Stimulated activated CD8-positive, alpha-beta memory T cell treated with anti-CD3 and anti-CD28 coated beads, Interleukin-12 subunit alpha, Interleukin-12 subunit beta, amount 100 ng/mL, for 24 hours (primary cell): Measurements from ENCODE around the gene GLYATL1B.
A peak's percentile ranks its signal among the peaks of the same experiment; 100 is the strongest.
"Not testable (repeated sequence)": the region's sequence is repeated elsewhere in the genome, so short reads cannot be mapped to it uniquely, and the experiment has no call there.

ENCODE experiments used
- DNase-seq: peaks from one replicate; pipeline ENCODE4 v3.0.0-alpha.2; 2020; ENCODE audit errors: extremely low read depth

GLYATL1B gene

GRCh38 chr11:59095972-59096575 lies 10.0 kb downstream of the GLYATL1B start:
- DNase-seq: not testable (repeated sequence)

DNA sequence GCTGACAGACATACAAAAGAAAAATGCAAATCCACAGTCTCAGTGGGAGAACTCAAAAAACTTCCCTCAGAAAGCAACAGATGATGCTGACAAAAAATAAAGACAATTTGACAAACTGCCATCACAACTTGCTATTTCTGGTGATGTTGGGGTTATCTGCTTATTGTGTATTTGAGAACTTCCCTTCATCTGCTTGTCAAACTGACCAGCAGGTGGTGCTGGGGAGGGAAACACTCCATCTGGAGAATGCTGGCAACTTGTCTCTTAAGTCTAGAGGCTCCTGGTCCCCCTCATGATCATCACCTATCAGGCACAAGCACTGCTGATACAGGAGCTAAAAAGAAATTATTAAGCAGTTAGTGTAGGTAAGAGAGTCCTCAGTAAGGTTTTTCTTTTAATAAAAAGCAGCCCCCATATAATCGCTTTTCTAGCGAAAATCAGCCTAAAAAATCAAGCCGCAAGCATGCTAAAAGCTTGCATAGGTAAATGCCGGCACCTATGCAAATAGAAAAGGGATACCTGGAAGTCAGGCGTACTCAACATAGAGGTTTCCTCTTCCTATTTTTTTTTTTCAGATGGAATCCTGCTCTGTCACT lies 11.1 kb downstream of the GLYATL1B start:
- peak; percentile 30 for DNase-seq

- not testable (repeated sequence) for DNase-seq
These were observed 11.8 kb downstream of the GLYATL1B start for GRCh38 chr11:59097938-59098337.

DNA sequence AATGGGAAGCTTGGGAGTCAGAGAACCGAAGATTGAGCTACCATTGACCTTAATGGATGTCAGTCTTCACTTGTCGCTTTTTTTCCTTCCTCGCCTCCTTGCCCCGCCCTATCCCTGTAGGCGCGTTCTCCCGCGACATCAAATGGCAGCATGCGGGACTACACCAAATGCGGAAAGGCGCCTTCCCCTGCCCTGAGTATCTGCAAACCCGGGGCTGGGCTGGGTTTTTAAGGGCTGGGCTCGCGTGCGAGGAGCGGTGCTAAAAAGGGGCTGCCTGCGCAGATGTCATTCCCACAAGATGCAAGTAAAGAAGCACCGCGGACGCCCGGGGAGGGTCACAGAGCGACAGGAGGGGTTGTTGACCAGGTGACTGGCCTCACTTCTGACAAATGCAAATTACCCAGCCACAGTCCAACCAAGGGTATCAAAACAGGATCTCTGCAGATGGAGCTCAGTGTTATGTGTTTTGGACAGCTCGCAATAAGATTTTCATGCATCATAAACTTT lies 16.2 kb downstream of the GLYATL1B start:
- DNase-seq: peak; percentile 9

GRCh38 chr11:59106363-59107336 lies 20.5 kb downstream of the GLYATL1B start, which contains the start of gene FAM111B:
Gene FAM111B (plus strand): TSS chr11:59107237. CDS start chr11:59109626, 2,389 bp downstream.
- peak; percentile 25 for DNase-seq

- not testable (repeated sequence) for DNase-seq
These were observed 21.6 kb downstream of the GLYATL1B start for GRCh38 chr11:59107721-59108120.

GRCh38 chr11:59112494-59112893 lies 26.4 kb downstream of the GLYATL1B start:
- no peak for DNase-seq

- no peak for DNase-seq
These were observed 28.2 kb downstream of the GLYATL1B start for GRCh38 chr11:59114344-59114743.

DNA sequence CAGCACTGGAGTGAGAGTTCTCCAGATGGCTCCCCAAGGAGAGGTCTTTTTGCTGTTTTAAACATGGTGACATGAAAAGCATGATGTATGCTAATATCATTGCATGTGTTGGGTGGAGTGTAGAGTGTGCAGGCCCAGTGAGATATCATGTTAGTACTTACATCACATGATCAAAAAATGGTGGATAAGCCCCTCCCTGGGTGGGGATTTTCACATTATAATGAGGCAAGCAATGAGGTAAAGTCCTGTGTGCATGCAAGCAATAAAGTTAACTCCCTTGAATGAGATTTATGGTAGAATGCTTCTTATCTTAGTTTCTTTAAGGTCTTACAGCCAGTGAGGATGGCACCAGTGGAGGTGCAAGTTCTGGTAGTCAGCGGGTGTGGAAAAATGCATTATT lies 29.4 kb downstream of the GLYATL1B start:
- DNase-seq: no peak

- DNase-seq: no peak
These were observed 31.7 kb downstream of the GLYATL1B start for GRCh38 chr11:59117774-59118173.

DNA sequence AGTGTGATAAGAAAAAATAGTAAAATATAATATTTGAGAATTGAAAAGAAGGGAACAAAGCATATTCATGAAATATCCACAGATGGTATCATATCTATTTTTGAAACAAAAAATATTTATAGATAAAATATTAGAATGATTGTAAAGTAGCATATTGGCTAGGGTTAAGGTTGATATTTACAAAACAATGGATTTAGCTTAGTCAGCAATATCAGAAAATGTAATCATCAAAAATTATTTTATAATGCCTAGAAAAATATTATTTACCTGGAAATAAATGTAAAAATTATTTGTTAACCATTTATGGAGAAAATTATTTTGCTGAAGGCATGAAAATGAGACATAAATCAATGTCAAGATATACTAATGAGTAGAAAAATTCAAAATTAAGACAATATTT lies 33.7 kb downstream of the GLYATL1B start:
- no peak for DNase-seq

GRCh38 chr11:59135648-59136461 lies 49.7 kb downstream of the GLYATL1B start:
- DNase-seq: peak; percentile 58

DNA sequence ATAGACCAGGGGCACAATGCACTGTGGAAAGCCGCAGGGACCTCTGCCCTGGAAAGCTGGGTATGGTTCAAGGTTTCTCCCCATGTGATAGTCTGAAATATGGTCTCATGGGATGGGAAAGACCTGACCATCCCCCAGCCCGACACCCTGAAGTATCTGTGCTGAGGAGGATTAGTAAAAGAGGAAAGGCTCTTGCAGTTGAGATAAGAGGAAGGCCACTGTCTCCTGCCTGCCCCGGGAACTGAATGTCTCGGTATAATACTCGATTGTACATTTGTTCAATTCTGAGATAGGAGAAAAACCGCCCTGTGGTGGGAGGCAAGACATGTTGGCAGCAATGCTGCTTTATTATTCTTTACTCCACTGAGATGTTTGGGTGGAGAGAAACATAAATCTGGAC lies 50.4 kb downstream of the GLYATL1B start:
- not testable (repeated sequence) for DNase-seq

GRCh38 chr11:59137190-59137589 lies 51.1 kb downstream of the GLYATL1B start:
- no peak for DNase-seq

GRCh38 chr11:59138643-59139042 lies 52.5 kb downstream of the GLYATL1B start:
- DNase-seq: no peak

- DNase-seq: no peak
These were observed 55.1 kb downstream of the GLYATL1B start for GRCh38 chr11:59141191-59141590.

DNA sequence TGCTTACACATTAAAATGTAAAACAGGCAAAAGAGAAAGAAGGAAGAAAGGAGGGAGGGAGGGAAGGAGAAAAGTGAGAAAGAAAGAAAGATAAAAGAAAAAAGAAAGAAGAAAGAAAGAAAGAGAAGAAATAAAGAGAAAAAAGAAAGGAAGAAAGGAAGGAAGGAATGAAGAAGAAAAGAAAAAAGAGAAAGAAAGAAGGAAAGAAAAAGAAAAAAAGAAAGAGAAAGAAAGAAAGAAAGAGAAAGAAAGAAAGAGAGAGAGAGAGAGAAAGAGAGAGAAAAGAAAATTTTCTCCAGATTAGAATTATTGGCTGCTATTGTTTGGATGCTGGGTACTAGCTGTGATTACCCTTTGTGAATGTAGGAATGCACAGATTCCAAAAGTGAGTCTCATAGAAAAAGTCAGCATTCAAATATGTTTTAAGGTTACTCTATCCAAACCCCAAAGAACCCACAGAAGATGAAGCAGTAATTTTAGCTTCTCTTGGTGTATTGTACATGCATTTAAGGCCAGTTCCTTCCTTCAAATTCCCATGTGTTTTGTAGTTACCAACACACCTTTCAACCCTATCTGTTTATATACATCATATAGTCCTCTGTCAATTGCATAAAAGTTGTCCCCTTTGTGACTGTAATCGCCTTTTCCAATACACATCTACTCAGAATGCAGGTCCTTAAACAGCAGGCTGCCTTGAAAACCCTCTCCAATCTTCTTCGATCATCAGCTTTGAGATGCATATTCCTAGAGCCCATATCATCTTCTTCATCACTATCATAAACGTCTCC lies 55.8 kb downstream of the GLYATL1B start:
- no peak for DNase-seq

- peak; percentile 52 for DNase-seq
These were observed 56.7 kb downstream of the GLYATL1B start, which contains the start of gene FAM111A for GRCh38 chr11:59142530-59143507. Gene FAM111A (plus strand): TSS chr11:59142856. CDS start chr11:59148873, 6,017 bp downstream.

- no peak for DNase-seq
These were observed 58.0 kb downstream of the GLYATL1B start for GRCh38 chr11:59144096-59144495.
